GM10266 (cell line): Measurements from ENCODE around the gene PISD.
A peak's percentile ranks its signal among the peaks of the same experiment; 100 is the strongest.

ENCODE experiments used
- DNase-seq: peaks from one replicate; pipeline ENCODE4 v3.0.0; 2012; ENCODE audit errors: extremely low spot score
- CTCF ChIP-seq: IDR thresholded peaks from 2 replicates; pipeline ENCODE4 v1.5.1; 2012; ENCODE audit warnings: mild to moderate bottlenecking, low read depth; ENCODE audit not compliant: control insufficient read depth, insufficient read depth; ENCODE audit errors: missing control alignments

PISD gene

GRCh38 chr22:31637891-31638618 lies 24.0 kb downstream of the PISD start:
- TF ChIP-seq CTCF, result no peak
- DNase-seq, result peak; percentile 70

GRCh38 chr22:31637447-31637890 lies 24.5 kb downstream of the PISD start:
- DNase-seq, result no peak
- no peak for TF ChIP-seq CTCF

GRCh38 chr22:31635638-31636306 lies 26.2 kb downstream of the PISD start:
- no peak for TF ChIP-seq CTCF
- no peak for DNase-seq

GRCh38 chr22:31631436-31631835 lies 30.6 kb downstream of the PISD start:
- TF ChIP-seq CTCF, result no peak
- DNase-seq, result no peak

- TF ChIP-seq CTCF, result no peak
- peak; percentile 79 for DNase-seq
Observed at GRCh38 chr22:31630331-31631329, 31.4 kb downstream of the PISD start.

GRCh38 chr22:31629741-31630184 lies 32.3 kb downstream of the PISD start:
- no peak for TF ChIP-seq CTCF
- DNase-seq, result no peak
